CD14-positive monocyte (primary cell): ENCODE measurements around the gene ASIC2. TPM values are rescaled to one million over a fixed set of nuclear protein-coding genes. Genes with fewer than 3 reads are reported as not detected.

Experiments
- DNase-seq, 3 donors: peaks; one replicate each; pipeline ENCODE4 v3.0.0-alpha.2; 2011 to 2022
- H2AFZ ChIP-seq: 2 replicates; pipeline ENCODE4 v1.6.0; 2012; ENCODE audit warnings: mild to moderate bottlenecking, low read depth, low read length, inconsistent platforms; ENCODE audit not compliant: insufficient read depth, poor library complexity, severe bottlenecking
- H3K27ac ChIP-seq, 2 donors: 1 replicate in 1 of 2; 2 replicates in 1 of 2; pipeline ENCODE4 v1.5.1; 2012 to 2013; ENCODE audit warnings: low read length in 2 of 2, control low read depth in 1 of 2, inconsistent platforms in 1 of 2, low read depth in 1 of 2, mild to moderate bottlenecking in 1 of 2
- H3K27me3 ChIP-seq, 2 donors: one replicate each; pipeline versions ENCODE4 v1.6.0 to v1.6.1; 2011 to 2013; ENCODE audit warnings: low read length in 2 of 2; ENCODE audit not compliant: control insufficient read depth in 2 of 2, insufficient read depth in 2 of 2
- H3K36me3 ChIP-seq, 2 donors: replicated peaks in 1 of 2; 1 replicate in 1 of 2; 2 replicates in 1 of 2; pipeline versions ENCODE4 v1.5.1 to v1.6.1; 2012 to 2013; ENCODE audit warnings: low read length in 2 of 2, control low read depth in 1 of 2, inconsistent platforms in 1 of 2, mild to moderate bottlenecking in 1 of 2; ENCODE audit not compliant: insufficient read depth in 2 of 2, control insufficient read depth in 1 of 2
- H3K4me1 ChIP-seq, 2 donors: 1 replicate in 1 of 2; 2 replicates in 1 of 2; pipeline versions ENCODE4 v1.5.1 to v1.6.1; 2012 to 2013; ENCODE audit warnings: low read length in 2 of 2, control low read depth in 1 of 2, inconsistent platforms in 1 of 2, mild to moderate bottlenecking in 1 of 2, moderate library complexity in 1 of 2; ENCODE audit not compliant: insufficient read depth in 2 of 2, control insufficient read depth in 1 of 2
- H3K4me2 ChIP-seq: replicated peaks from 2 replicates; pipeline ENCODE3; 2012; ENCODE audit warnings: low read length, moderate library complexity, mild to moderate bottlenecking; ENCODE audit not compliant: poor library complexity, severe bottlenecking; ENCODE audit errors: extremely low read depth
- H3K4me3 ChIP-seq, 3 experiments: fragments of 200-600 bp in 1 of 3; sonication (generic) in 1 of 3; replicated peaks in 1 of 3; 1 replicate in 2 of 3; 2 replicates in 1 of 3; pipeline ENCODE4 v1.5.1; 2011 to 2013; ENCODE audit warnings: low read length in 3 of 3, mild to moderate bottlenecking in 3 of 3, control low read depth in 2 of 3, low read depth in 2 of 3, inconsistent platforms in 1 of 3, moderate library complexity in 1 of 3
- H3K79me2 ChIP-seq: 2 replicates; pipeline ENCODE4 v1.6.0; 2012; ENCODE audit warnings: mild to moderate bottlenecking, control low read depth, inconsistent platforms, low read length, moderate library complexity; ENCODE audit not compliant: insufficient read depth
- H3K9ac ChIP-seq: 2 replicates; pipeline ENCODE4 v1.6.0; 2017; ENCODE audit warnings: low read length, mild to moderate bottlenecking; ENCODE audit not compliant: insufficient read depth, poor library complexity, severe bottlenecking
- H3K9me3 ChIP-seq, 2 donors: replicated peaks in 1 of 2; 1 replicate in 1 of 2; 2 replicates in 1 of 2; pipeline versions ENCODE4 v1.5.1 to v1.6.1; 2012 to 2013; ENCODE audit warnings: low read length in 2 of 2, control low read depth in 1 of 2; ENCODE audit not compliant: control insufficient read depth in 1 of 2, insufficient read depth in 1 of 2
- H4K20me1 ChIP-seq: 2 replicates; pipeline ENCODE4 v1.6.0; 2012; ENCODE audit warnings: mild to moderate bottlenecking, low read length, control low read depth, moderate library complexity; ENCODE audit not compliant: insufficient read depth
- H3K27ac Mint-ChIP-seq, 7 donors: one replicate each; pipeline ENCODE4 v1.8.0; 2020; ENCODE audit warnings: mild to moderate bottlenecking in 7 of 7, mixed read lengths in 7 of 7, moderate library complexity in 6 of 7, inconsistent platforms in 2 of 7
- H3K27me3 Mint-ChIP-seq, 3 donors: one replicate each; pipeline ENCODE4 v1.8.0; 2021 to 2022; ENCODE audit warnings: low read depth in 3 of 3, mild to moderate bottlenecking in 3 of 3, mixed read lengths in 3 of 3, moderate library complexity in 3 of 3, inconsistent platforms in 1 of 3
- H3K36me3 Mint-ChIP-seq, 2 donors: one replicate each; pipeline ENCODE4 v1.8.0; 2020; ENCODE audit warnings: mixed read lengths in 2 of 2, inconsistent platforms in 1 of 2, mild to moderate bottlenecking in 1 of 2
- H3K4me1 Mint-ChIP-seq: one replicate; pipeline ENCODE4 v1.8.0; 2020; ENCODE audit warnings: mild to moderate bottlenecking, mixed read lengths
- H3K4me3 Mint-ChIP-seq, 2 donors: one replicate each; pipeline ENCODE4 v1.8.0; 2020; ENCODE audit warnings: mild to moderate bottlenecking in 2 of 2, mixed read lengths in 2 of 2, moderate library complexity in 1 of 2
- H3K9me3 Mint-ChIP-seq, 7 donors: one replicate each; pipeline ENCODE4 v1.8.0; 2020 to 2022; ENCODE audit warnings: mixed read lengths in 7 of 7, mild to moderate bottlenecking in 6 of 7, moderate library complexity in 6 of 7, inconsistent platforms in 2 of 7
- WGBS: methylation state at CpG from one replicate; pipeline ENCODE4 v1.1.5; 2013; ENCODE audit warnings: missing lambda C conversion rate; ENCODE audit not compliant: insufficient coverage; 5-methylcytosine and 5-hydroxymethylcytosine counted together
- intact Hi-C, 2 donors: fragments of 100-400 bp; cut with micrococcal nuclease; formaldehyde crosslinking; loops; one replicate each; pipeline versions ENCODE4 v1.15.0 to v1.15.1; 2023
- polyA plus RNA-seq, 3 donors: library from polyadenylated mRNA; depleted of rRNA in 1 of 3; unstranded in 2 of 3; stranded (reverse) in 1 of 3; fragments of 300-500 nt in 2 of 3; fragments of >200 nt in 1 of 3; fragmentation: Illumina TruSeq in 2 of 3; gene quantifications; 1 replicate in 2 of 3; 2 replicates in 1 of 3; pipeline ENCODE4 v1.2.3, GENCODE V29; 2012 to 2021
- TF ChIP-seq, protein P1 (sequence below): fragments of 200-600 bp; IDR thresholded peaks from one replicate; pipeline ENCODE4 v1.8.0; 2022; ENCODE audit warnings: antibody characterized with exemption, mild to moderate bottlenecking

The ASIC2 gene
- polyA plus RNA-seq, 3 donors = not detected

DNA sequence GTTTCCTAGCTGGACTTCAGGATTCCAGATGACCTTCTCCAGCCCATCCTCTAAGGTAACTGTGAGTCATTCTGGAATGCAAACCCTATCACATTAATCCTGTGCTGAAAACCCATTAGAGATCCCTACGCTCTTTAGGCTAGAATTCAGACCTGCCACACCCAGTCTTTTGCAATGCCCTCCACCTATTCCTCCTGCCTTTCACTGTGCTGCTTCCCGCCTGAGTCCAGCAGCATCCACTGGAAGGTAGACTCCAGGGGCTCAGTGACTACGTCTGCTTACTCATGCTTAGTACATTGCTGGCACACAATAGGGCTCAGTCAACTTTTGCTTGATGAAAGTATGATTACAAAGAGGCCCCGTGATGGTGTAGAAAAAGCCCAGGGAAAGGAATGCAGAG is 180.3 kb downstream of the ASIC2 start:
- Histone ChIP-seq H3K9me3 (no peaks in the 10 kb centered on the region), H4K20me1 (no peaks in the 10 kb centered on the region), H3K9ac (no peak overlapping the region), H3K36me3 (no peaks in the 10 kb centered on the region), H3K79me2 (no peaks in the 10 kb centered on the region), H3K27me3 (no peaks in the 10 kb centered on the region), H3K4me1 (no peaks in the 10 kb centered on the region), H3K27ac (no peak overlapping the region), H3K4me2 (no peak overlapping the region), H2AFZ (no peak overlapping the region), H3K4me3 (no peak overlapping the region)
- no peak for DNase-seq
- no peaks in the 10 kb centered on the region for H3K4me1 Mint-ChIP-seq
- TF ChIP-seq, protein P1, sequence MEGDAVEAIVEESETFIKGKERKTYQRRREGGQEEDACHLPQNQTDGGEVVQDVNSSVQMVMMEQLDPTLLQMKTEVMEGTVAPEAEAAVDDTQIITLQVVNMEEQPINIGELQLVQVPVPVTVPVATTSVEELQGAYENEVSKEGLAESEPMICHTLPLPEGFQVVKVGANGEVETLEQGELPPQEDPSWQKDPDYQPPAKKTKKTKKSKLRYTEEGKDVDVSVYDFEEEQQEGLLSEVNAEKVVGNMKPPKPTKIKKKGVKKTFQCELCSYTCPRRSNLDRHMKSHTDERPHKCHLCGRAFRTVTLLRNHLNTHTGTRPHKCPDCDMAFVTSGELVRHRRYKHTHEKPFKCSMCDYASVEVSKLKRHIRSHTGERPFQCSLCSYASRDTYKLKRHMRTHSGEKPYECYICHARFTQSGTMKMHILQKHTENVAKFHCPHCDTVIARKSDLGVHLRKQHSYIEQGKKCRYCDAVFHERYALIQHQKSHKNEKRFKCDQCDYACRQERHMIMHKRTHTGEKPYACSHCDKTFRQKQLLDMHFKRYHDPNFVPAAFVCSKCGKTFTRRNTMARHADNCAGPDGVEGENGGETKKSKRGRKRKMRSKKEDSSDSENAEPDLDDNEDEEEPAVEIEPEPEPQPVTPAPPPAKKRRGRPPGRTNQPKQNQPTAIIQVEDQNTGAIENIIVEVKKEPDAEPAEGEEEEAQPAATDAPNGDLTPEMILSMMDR = no peak
- intact Hi-C loops = no loop called here
- 90% methylated on average over 4 of the region's 4 CpGs for WGBS
- peaks cover 0 to 2% (median 0%) of the 10 kb centered on the region in 7 donors for H3K9me3 Mint-ChIP-seq
- no peak overlapping the region for H3K27ac Mint-ChIP-seq
- no peaks in the 10 kb centered on the region for H3K36me3 Mint-ChIP-seq
- no peak overlapping the region for H3K4me3 Mint-ChIP-seq
- H3K27me3 Mint-ChIP-seq = peaks cover 0 to 8% (median 4%) of the 10 kb centered on the region in 3 donors

DNA sequence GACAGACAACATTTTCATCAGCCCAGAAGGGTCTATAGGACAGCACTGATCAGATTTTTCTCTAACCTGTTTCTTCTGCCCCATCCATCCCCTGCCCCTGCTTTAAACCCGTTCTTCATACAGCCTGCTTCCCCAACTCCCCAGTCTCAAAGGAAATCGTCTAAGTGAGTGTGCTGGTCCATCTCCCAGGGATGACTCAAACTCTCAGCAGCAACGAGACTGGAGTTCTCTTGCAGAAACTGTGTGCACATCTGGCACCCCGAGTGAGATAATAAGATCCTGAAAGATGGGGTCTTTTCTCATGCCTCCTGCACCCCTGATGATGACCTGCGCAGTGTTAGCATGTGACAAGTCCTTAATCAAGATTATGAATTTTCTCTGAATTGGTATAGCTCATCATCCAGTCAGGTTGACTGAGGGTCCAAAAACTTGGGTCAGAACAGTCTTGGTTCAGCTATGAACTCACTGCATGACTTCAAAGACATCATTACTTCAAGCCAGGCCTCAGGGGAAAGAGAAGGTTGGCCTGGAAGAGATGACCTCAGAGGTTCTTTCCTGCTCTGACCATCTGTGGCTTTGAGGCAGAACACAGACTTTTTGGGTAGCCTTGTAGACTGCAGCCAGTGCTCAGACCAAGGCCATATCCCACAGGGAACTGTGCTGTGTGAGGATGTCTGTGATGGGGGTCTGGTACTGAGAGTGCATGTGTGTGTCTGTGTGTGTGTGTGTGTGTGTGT is 183.6 kb downstream of the ASIC2 start:
- H3K4me3 ChIP-seq = no peak overlapping the region
- WGBS = 76% methylated on average over 3 of the region's 5 CpGs
- H3K79me2 ChIP-seq = no peaks in the 10 kb centered on the region
- no peak overlapping the region for H3K27ac Mint-ChIP-seq
- H3K36me3 ChIP-seq = no peaks in the 10 kb centered on the region
- H4K20me1 ChIP-seq = no peaks in the 10 kb centered on the region
- H3K27me3 Mint-ChIP-seq = peaks cover 0 to 6% (median 1%) of the 10 kb centered on the region in 3 donors
- no peaks in the 10 kb centered on the region for H3K9me3 ChIP-seq
- no peak overlapping the region for H3K4me3 Mint-ChIP-seq
- no peak overlapping the region for H3K4me2 ChIP-seq
- H3K9me3 Mint-ChIP-seq = peaks cover 2 to 9% (median 3%) of the 10 kb centered on the region in 7 donors
- no peaks in the 10 kb centered on the region for H3K4me1 ChIP-seq
- H3K9ac ChIP-seq = no peak overlapping the region
- TF ChIP-seq, protein P1 = no peak
- DNase-seq = no peak
- H3K27me3 ChIP-seq = no peaks in the 10 kb centered on the region
- H3K27ac ChIP-seq = no peak overlapping the region
- no peak overlapping the region for H2AFZ ChIP-seq
- no peaks in the 10 kb centered on the region for H3K36me3 Mint-ChIP-seq
- H3K4me1 Mint-ChIP-seq = no peaks in the 10 kb centered on the region
- intact Hi-C loops = no loop called here
